Measurements from ENCODE around the gene CASP7. TPM values are rescaled to one million over a fixed set of nuclear protein-coding genes. Genes with fewer than 3 reads are reported as not detected.

Gene CASP7
- total RNA-seq, 2 donors from 2014 or later: 11.0 to 24.0 TPM

- DNase-seq (ENCODE audit: low spot score) (no peak), ATAC-seq (ENCODE audit: insufficient number of reproducible peaks, low FRiP score, low read depth) (no peak)
- no peak for TF ChIP-seq CTCF (IDR thresholded peaks at IDR 0.05)
- Histone ChIP-seq H3K27me3 (replicated peaks; ENCODE audit: insufficient read depth) (no peaks in the 10 kb centered on the region), H3K4me3 (no peak within 1 kb of the TSS), H3K4me1 (ENCODE audit: control insufficient read depth in 1 of 2, low read depth in 2 of 2) (no peaks in the 10 kb centered on the region), H3K36me3 (no peaks in the 10 kb centered on the region), H3K27ac (no peak within 1 kb of the TSS), H3K9me3 (no peaks in the 10 kb centered on the region)
Observed at GRCh38 chr10:113751181-113751732, 71.5 kb downstream of the CASP7 start, which contains the start of gene PLEKHS1. TSS of gene PLEKHS1 (plus strand) at chr10:113751682. CDS start at chr10:113755278, 3,596 bp downstream.

GRCh38 chr10:113752553-113752952 is 72.8 kb downstream of the CASP7 start:
- no peak for TF ChIP-seq CTCF (IDR thresholded peaks at IDR 0.05)
- no peak overlapping the region for H3K4me3 ChIP-seq
- ATAC-seq (ENCODE audit: insufficient number of reproducible peaks, low FRiP score, low read depth) (no peak), DNase-seq (ENCODE audit: low spot score) (no peak)
- no peak overlapping the region for H3K27ac ChIP-seq
- H3K27me3 ChIP-seq (replicated peaks; ENCODE audit: insufficient read depth): no peaks in the 10 kb centered on the region
- H3K9me3 ChIP-seq: no peaks in the 10 kb centered on the region
- no peaks in the 10 kb centered on the region for H3K36me3 ChIP-seq
- no peaks in the 10 kb centered on the region for H3K4me1 ChIP-seq (ENCODE audit: control insufficient read depth in 1 of 2, low read depth in 2 of 2)

GRCh38 chr10:113753020-113753692 is 73.4 kb downstream of the CASP7 start:
- H3K36me3 ChIP-seq: no peaks in the 10 kb centered on the region
- ATAC-seq (ENCODE audit: insufficient number of reproducible peaks, low FRiP score, low read depth) (no peak), DNase-seq (ENCODE audit: low spot score) (no peak)
- no peaks in the 10 kb centered on the region for H3K27me3 ChIP-seq (replicated peaks; ENCODE audit: insufficient read depth)
- no peak overlapping the region for H3K4me3 ChIP-seq
- H3K9me3 ChIP-seq: no peaks in the 10 kb centered on the region
- H3K4me1 ChIP-seq (ENCODE audit: control insufficient read depth in 1 of 2, low read depth in 2 of 2): no peaks in the 10 kb centered on the region
- H3K27ac ChIP-seq: no peak overlapping the region
- no peak for TF ChIP-seq CTCF (IDR thresholded peaks at IDR 0.05)

- no peaks in the 10 kb centered on the region for H3K27me3 ChIP-seq (replicated peaks; ENCODE audit: insufficient read depth)
- H3K36me3 ChIP-seq: no peaks in the 10 kb centered on the region
- no peaks in the 10 kb centered on the region for H3K9me3 ChIP-seq
- DNase-seq (ENCODE audit: low spot score) (no peak), ATAC-seq (ENCODE audit: insufficient number of reproducible peaks, low FRiP score, low read depth) (no peak)
- no peak overlapping the region for H3K4me3 ChIP-seq
- no peak overlapping the region for H3K27ac ChIP-seq
- H3K4me1 ChIP-seq (ENCODE audit: control insufficient read depth in 1 of 2, low read depth in 2 of 2): no peaks in the 10 kb centered on the region
- no peak for TF ChIP-seq CTCF (IDR thresholded peaks at IDR 0.05)
Observed at GRCh38 chr10:113754125-113754524, 74.4 kb downstream of the CASP7 start.

- no peaks in the 10 kb centered on the region for H3K4me1 ChIP-seq (ENCODE audit: control insufficient read depth in 1 of 2, low read depth in 2 of 2)
- H3K36me3 ChIP-seq: no peaks in the 10 kb centered on the region
- no peak overlapping the region for H3K27ac ChIP-seq
- no peak for DNase-seq (ENCODE audit: low spot score)
- no peak for ATAC-seq (ENCODE audit: insufficient number of reproducible peaks, low FRiP score, low read depth)
- no peak overlapping the region for H3K4me3 ChIP-seq
- no peak for TF ChIP-seq CTCF (IDR thresholded peaks at IDR 0.05)
- H3K27me3 ChIP-seq (replicated peaks; ENCODE audit: insufficient read depth): no peaks in the 10 kb centered on the region
- no peaks in the 10 kb centered on the region for H3K9me3 ChIP-seq
Observed at GRCh38 chr10:113754768-113755167, 75.1 kb downstream of the CASP7 start.
